A549 (cell line): ENCODE measurements around the gene TMCO4. TPM values are rescaled to one million over a fixed set of nuclear protein-coding genes. Genes with fewer than 3 reads are reported as not detected.
A peak's percentile ranks its signal among the peaks of the same experiment; 100 is the strongest.

Experiments used
- ATAC-seq, 2 experiments: fragments of 200-7000 bp in 1 of 2; fragments of >200 bp in 1 of 2; cut with Nextera tagmentation in 1 of 2; cut with Tn5 transposase in 1 of 2; 3 replicates each; pipeline versions ENCODE4 v1.8.0 to v1.9.1; 2018 to 2020; ENCODE audit warnings: mild to moderate bottlenecking in 1 of 2, moderate library complexity in 1 of 2
- CTCF ChIA-PET: fragments of 300-600 bp; sonication (Branson Sonifier 250); formaldehyde crosslinking; extraction: SDS; loops from one replicate; lab custom pipeline; 2021; ENCODE audit warnings: antibody characterized with exemption, inconsistent platforms; lab: Yijun Ruan, JAX
- POLR2A ChIA-PET: fragments of 350-600 bp; formaldehyde crosslinking; extraction: SDS; loops from one replicate; lab custom pipeline; 2021; ENCODE audit warnings: antibody characterized with exemption, inconsistent platforms; lab: Yijun Ruan, JAX
- DNase-seq, 2 experiments: peaks; one replicate each; pipeline versions ENCODE4 v3.0.0 to v3.0.0-alpha.2; 2011 to 2016; ENCODE audit warnings: low read depth in 1 of 2, low spot score in 1 of 2
- FAIRE-seq: peaks from 2 replicates; lab custom pipeline; 2011; peaks lifted over from hg19 to GRCh38; lab: Jason Lieb, UNC
- H3K27ac ChIP-seq, 2 experiments: fragments of >200 bp; sonication (Bioruptor Twin); formaldehyde crosslinking; 3 replicates each; pipeline ENCODE4 v1.5.1; 2016 to 2017
- H3K4me1 ChIP-seq: fragments of >200 bp; sonication (Bioruptor Twin); formaldehyde crosslinking; 3 replicates; pipeline ENCODE4 v1.6.1; 2016
- H3K4me2 ChIP-seq: fragments of >200 bp; sonication (Bioruptor Twin); formaldehyde crosslinking; 3 replicates; pipeline ENCODE4 v1.6.1; 2016
- H3K4me3 ChIP-seq: fragments of >200 bp; sonication (Bioruptor Twin); formaldehyde crosslinking; 3 replicates; pipeline ENCODE4 v1.5.1; 2016
- H3K9me3 ChIP-seq: fragments of >200 bp; sonication (Bioruptor Twin); formaldehyde crosslinking; 3 replicates; pipeline ENCODE4 v1.6.1; 2016
- CHD2 ChIP-seq: fragments of 150-350 bp; IDR thresholded peaks from 2 replicates; pipeline ENCODE4 v1.6.1; 2014; ENCODE audit warnings: low read length; ENCODE audit not compliant: partially characterized antibody
- CTCF ChIP-seq: fragments of >200 bp; sonication (Bioruptor Twin); formaldehyde crosslinking; IDR thresholded peaks from 3 replicates; pipeline ENCODE4 v1.5.1; 2016
- E2F6 ChIP-seq: IDR thresholded peaks from 2 replicates; pipeline ENCODE4 v1.6.1; 2012; ENCODE audit warnings: low read depth, borderline replicate concordance
- EHF ChIP-seq: fragments of 250-450 bp; sonication (Bioruptor Pico); IDR thresholded peaks from 2 replicates; pipeline ENCODE4 v1.5.0; 2020; ENCODE audit warnings: mild to moderate bottlenecking
- FOSL2 ChIP-seq, 2 experiments: fragments of 450-650 bp in 1 of 2; fragments of >200 bp in 1 of 2; sonication (Bioruptor Twin) in 1 of 2; formaldehyde crosslinking; IDR thresholded peaks; 2 replicates each; pipeline versions ENCODE4 v1.5.0 to v1.6.1; 2016 to 2020; ENCODE audit warnings: mild to moderate bottlenecking in 1 of 2, moderate library complexity in 1 of 2
- HDAC2 ChIP-seq: fragments of 200-600 bp; sonication (generic); IDR thresholded peaks from 2 replicates; pipeline ENCODE4 v1.6.1; 2016
- KDM5A ChIP-seq: fragments of 200-600 bp; sonication (generic); IDR thresholded peaks from 2 replicates; pipeline ENCODE4 v1.6.1; 2016; ENCODE audit warnings: antibody characterized with exemption, mild to moderate bottlenecking
- PBX3 ChIP-seq: IDR thresholded peaks from 2 replicates; pipeline ENCODE4 v1.6.1; 2012
- RAD21 ChIP-seq, 2 experiments: fragments of >200 bp in 1 of 2; sonication (Bioruptor Twin) in 1 of 2; formaldehyde crosslinking in 1 of 2; IDR thresholded peaks in 1 of 2; conservative IDR thresholded peaks in 1 of 2; 2 replicates in 1 of 2; 3 replicates in 1 of 2; pipeline ENCODE4 v1.6.1; 2012 to 2018; ENCODE audit warnings: inconsistent platforms in 1 of 2
- SMC3 ChIP-seq: fragments of >200 bp; sonication (Bioruptor Twin); formaldehyde crosslinking; IDR thresholded peaks from 3 replicates; pipeline ENCODE4 v1.6.1; 2018; ENCODE audit warnings: inconsistent platforms
- WGBS: methylation state at CpG from one replicate; pipeline ENCODE4 v1.1.6; 2017; ENCODE audit errors: missing lambda C conversion rate; 5-methylcytosine and 5-hydroxymethylcytosine counted together
- polyA plus RNA-seq, 4 experiments: library from polyadenylated mRNA; depleted of rRNA in 3 of 4; stranded (reverse); fragments of >200 nt; fragmentation: RNase III in 1 of 4; extraction: RNeasy Plus Mini Kit Qiagen cat#74134 plus additional on column Dnase treatment in 1 of 4; gene quantifications; 2 replicates in 3 of 4; 3 replicates in 1 of 4; pipeline ENCODE4 v1.2.3, GENCODE V29; 2011 to 2017
- TF ChIP-seq, protein P1 (sequence below): fragments of 150-350 bp; IDR thresholded peaks from 2 replicates; pipeline ENCODE4 v1.6.1; 2014; ENCODE audit warnings: low read depth, mild to moderate bottlenecking, low read length
- TF ChIP-seq, protein P2 (sequence below): fragments of >200 bp; sonication (Bioruptor Twin); formaldehyde crosslinking; IDR thresholded peaks from 2 replicates; pipeline ENCODE4 v1.6.1; 2016
- TF ChIP-seq, protein P3 (sequence below): fragments of 250-450 bp; sonication (Bioruptor Pico); IDR thresholded peaks from 2 replicates; pipeline ENCODE4 v1.5.0; 2021; ENCODE audit warnings: mild to moderate bottlenecking, moderate library complexity, borderline replicate concordance
- TF ChIP-seq, protein P4 (sequence below): IDR thresholded peaks from 2 replicates; pipeline ENCODE4 v1.6.1; 2012
- TF ChIP-seq, protein P5 (sequence below): fragments of >200 bp; sonication (Bioruptor Twin); formaldehyde crosslinking; IDR thresholded peaks from 3 replicates; pipeline ENCODE4 v1.6.1; 2016

Gene TMCO4
- polyA plus RNA-seq, 2 of the 4 experiments (the other 2 are of a cell fraction): 4.0 to 4.6 TPM

- Histone ChIP-seq H3K4me2 (peak overlapping the region; percentile 47; the same call in 2 of the 3 replicates), H3K4me1 (no peaks in the 10 kb centered on the region), H3K27ac (no peak overlapping the region), H3K9me3 (no peaks in the 10 kb centered on the region), H3K4me3 (no peak overlapping the region)
- ChIA-PET POLR2A (interaction anchor here (1.2 kb wide), 1 partner anchor 12 kb away, joined by 3 read pairs; no protein-coding TSS in a partner anchor), CTCF (interaction anchor here (0.5 to 3.9 kb wide), 26 partner anchors 8 to 799 kb away, joined by 3 to 37 read pairs (median 3); partner anchors contain the start of gene OTUD3)
- DNase-seq (peak; percentile 86 to 93), FAIRE-seq (no peak), ATAC-seq (peak; percentile 99 to 100)
- TF ChIP-seq CHD2 (no peak), RAD21 (conservative IDR thresholded peaks at IDR 0.05 in 1 of 2, IDR thresholded peaks at IDR 0.05 in 1 of 2) (peak; percentile 45; a peak in 4 of 5 replicates), E2F6 (no peak), FOSL2 (IDR thresholded peaks at IDR 0.05) (no peak), FOSL2 (CRISPR knock-in tag; IDR thresholded peaks at IDR 0.05) (no peak), HDAC2 (no peak), CTCF (peak; percentile 66), KDM5A (no peak), SMC3 (peak; percentile 41; the same call in 2 of the 3 replicates), PBX3 (no peak), EHF (CRISPR knock-in tag) (no peak)
- TF ChIP-seq, protein P1, sequence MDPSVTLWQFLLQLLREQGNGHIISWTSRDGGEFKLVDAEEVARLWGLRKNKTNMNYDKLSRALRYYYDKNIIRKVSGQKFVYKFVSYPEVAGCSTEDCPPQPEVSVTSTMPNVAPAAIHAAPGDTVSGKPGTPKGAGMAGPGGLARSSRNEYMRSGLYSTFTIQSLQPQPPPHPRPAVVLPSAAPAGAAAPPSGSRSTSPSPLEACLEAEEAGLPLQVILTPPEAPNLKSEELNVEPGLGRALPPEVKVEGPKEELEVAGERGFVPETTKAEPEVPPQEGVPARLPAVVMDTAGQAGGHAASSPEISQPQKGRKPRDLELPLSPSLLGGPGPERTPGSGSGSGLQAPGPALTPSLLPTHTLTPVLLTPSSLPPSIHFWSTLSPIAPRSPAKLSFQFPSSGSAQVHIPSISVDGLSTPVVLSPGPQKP: no peak
- TF ChIP-seq, protein P2, sequence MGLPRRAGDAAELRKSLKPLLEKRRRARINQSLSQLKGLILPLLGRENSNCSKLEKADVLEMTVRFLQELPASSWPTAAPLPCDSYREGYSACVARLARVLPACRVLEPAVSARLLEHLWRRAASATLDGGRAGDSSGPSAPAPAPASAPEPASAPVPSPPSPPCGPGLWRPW: no peak
- TF ChIP-seq, protein P3, sequence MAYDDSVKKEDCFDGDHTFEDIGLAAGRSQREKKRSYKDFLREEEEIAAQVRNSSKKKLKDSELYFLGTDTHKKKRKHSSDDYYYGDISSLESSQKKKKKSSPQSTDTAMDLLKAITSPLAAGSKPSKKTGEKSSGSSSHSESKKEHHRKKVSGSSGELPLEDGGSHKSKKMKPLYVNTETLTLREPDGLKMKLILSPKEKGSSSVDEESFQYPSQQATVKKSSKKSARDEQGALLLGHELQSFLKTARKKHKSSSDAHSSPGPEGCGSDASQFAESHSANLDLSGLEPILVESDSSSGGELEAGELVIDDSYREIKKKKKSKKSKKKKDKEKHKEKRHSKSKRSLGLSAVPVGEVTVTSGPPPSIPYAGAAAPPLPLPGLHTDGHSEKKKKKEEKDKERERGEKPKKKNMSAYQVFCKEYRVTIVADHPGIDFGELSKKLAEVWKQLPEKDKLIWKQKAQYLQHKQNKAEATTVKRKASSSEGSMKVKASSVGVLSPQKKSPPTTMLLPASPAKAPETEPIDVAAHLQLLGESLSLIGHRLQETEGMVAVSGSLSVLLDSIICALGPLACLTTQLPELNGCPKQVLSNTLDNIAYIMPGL (CRISPR knock-in tag): no peak
- TF ChIP-seq, protein P4, sequence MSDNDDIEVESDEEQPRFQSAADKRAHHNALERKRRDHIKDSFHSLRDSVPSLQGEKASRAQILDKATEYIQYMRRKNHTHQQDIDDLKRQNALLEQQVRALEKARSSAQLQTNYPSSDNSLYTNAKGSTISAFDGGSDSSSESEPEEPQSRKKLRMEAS: 0 out of 2 replicates have a peak, but pooled peaks have one; percentile 32
- TF ChIP-seq, protein P5, sequence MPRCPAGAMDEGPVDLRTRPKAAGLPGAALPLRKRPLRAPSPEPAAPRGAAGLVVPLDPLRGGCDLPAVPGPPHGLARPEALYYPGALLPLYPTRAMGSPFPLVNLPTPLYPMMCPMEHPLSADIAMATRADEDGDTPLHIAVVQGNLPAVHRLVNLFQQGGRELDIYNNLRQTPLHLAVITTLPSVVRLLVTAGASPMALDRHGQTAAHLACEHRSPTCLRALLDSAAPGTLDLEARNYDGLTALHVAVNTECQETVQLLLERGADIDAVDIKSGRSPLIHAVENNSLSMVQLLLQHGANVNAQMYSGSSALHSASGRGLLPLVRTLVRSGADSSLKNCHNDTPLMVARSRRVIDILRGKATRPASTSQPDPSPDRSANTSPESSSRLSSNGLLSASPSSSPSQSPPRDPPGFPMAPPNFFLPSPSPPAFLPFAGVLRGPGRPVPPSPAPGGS: no peak
- 31% methylated on average over 11 of the region's 12 CpGs for WGBS
Measured at GRCh38 chr1:19715334-19716203, 84.1 kb downstream of the TMCO4 start.
